Erythroblast (primary cell): ENCODE measurements around the gene TMEM271.

Source experiments
- GATA1 ChIP-seq: IDR thresholded peaks from 2 replicates; pipeline ENCODE4 v1.6.1; 2011; ENCODE audit warnings: low read depth, mild to moderate bottlenecking, control low read depth, low read length, moderate library complexity
- POLR2A ChIP-seq: IDR thresholded peaks from 2 replicates; pipeline ENCODE4 v1.6.1; 2011; ENCODE audit warnings: mild to moderate bottlenecking, low read length

DNA sequence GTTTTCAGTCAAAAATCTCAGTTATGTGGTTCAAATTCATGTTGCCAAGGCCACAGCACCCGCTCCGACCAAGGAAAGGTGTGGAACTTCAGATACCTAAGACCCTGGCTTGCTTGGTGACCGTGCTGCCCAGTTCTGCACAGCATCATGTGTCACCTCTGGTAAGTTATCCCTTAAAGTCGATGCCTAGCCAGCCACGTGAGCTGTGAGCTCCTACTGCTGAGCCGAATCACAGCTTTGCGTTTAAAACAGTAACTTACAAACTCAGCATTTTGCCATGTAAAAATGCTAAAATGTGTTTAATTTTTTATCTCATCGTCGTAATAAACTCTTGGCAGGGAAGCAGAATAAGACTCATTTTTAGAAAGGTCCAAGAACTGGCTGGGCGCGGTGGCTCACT lies 5.3 kb downstream of the TMEM271 start:
- TF ChIP-seq POLR2A (no peak), GATA1 (no peak)
